HepG2 (cell line): ENCODE results near the gene H1-8. TPM values are rescaled to one million over a fixed set of nuclear protein-coding genes. Genes with fewer than 3 reads are reported as not detected.

Source experiments
- AGO1 ChIP-seq: fragments of 200-400 bp; formaldehyde crosslinking; IDR thresholded peaks from 2 replicates; pipeline ENCODE4 v1.6.1; 2017; ENCODE audit warnings: mild to moderate bottlenecking, low read depth, low read length, moderate library complexity; ENCODE audit not compliant: poor library complexity, severe bottlenecking
- AKAP8 ChIP-seq: sonication (generic); formaldehyde crosslinking; IDR thresholded peaks from 2 replicates; pipeline ENCODE4 v1.5.1; 2020; ENCODE audit warnings: mild to moderate bottlenecking, missing genetic modification reagents
- HIVEP1 ChIP-seq: sonication (generic); formaldehyde crosslinking; IDR thresholded peaks from 2 replicates; pipeline ENCODE4 v1.4.0; 2020; ENCODE audit warnings: mild to moderate bottlenecking, missing genetic modification reagents
- KDM1A ChIP-seq: IDR thresholded peaks from 2 replicates; pipeline ENCODE4 v1.6.1; 2016; ENCODE audit warnings: missing compliant biosample characterization
- MED13 ChIP-seq: sonication (generic); formaldehyde crosslinking; IDR thresholded peaks from 2 replicates; pipeline ENCODE4 v1.5.0; 2020; ENCODE audit warnings: missing genetic modification reagents
- MYC ChIP-seq: sonication (generic); formaldehyde crosslinking; IDR thresholded peaks from 2 replicates; pipeline ENCODE4 v1.9.0; 2021; ENCODE audit warnings: missing genetic modification reagents, borderline replicate concordance
- NFIC ChIP-seq: IDR thresholded peaks from 2 replicates; pipeline ENCODE4 v1.6.1; 2012; ENCODE audit warnings: mild to moderate bottlenecking, low read length, inconsistent platforms
- NKX3-1 ChIP-seq: sonication (generic); formaldehyde crosslinking; IDR thresholded peaks from 2 replicates; pipeline ENCODE4 v1.5.0; 2020; ENCODE audit warnings: missing genetic modification reagents
- RBM39 ChIP-seq: fragments of 200-400 bp; formaldehyde crosslinking; IDR thresholded peaks from one replicate; pipeline ENCODE4 v1.6.1; 2018; ENCODE audit warnings: antibody characterized with exemption, mild to moderate bottlenecking, low read depth, low read length; ENCODE audit not compliant: poor library complexity, severe bottlenecking
- SMAD1 ChIP-seq: sonication (generic); formaldehyde crosslinking; IDR thresholded peaks from 2 replicates; pipeline ENCODE4 v1.4.0; 2020; ENCODE audit warnings: missing genetic modification reagents, low read depth, mild to moderate bottlenecking, borderline replicate concordance
- TCF7L2 ChIP-seq: IDR thresholded peaks from 2 replicates; pipeline ENCODE4 v1.6.1; 2011; ENCODE audit warnings: mild to moderate bottlenecking, low read depth, low read length, moderate library complexity
- XBP1 ChIP-seq: sonication (generic); formaldehyde crosslinking; IDR thresholded peaks from 2 replicates; pipeline ENCODE4 v1.5.0; 2020; ENCODE audit warnings: missing genetic modification reagents
- ZEB1 ChIP-seq: IDR thresholded peaks from 2 replicates; pipeline ENCODE4 v1.6.1; 2012; ENCODE audit warnings: mild to moderate bottlenecking, low read depth, inconsistent platforms; ENCODE audit not compliant: insufficient replicate concordance
- ZKSCAN5 ChIP-seq: sonication (generic); formaldehyde crosslinking; IDR thresholded peaks from 2 replicates; pipeline ENCODE4 v1.5.1; 2020; ENCODE audit warnings: mild to moderate bottlenecking, missing genetic modification reagents
- ZNF136 ChIP-seq: sonication (generic); formaldehyde crosslinking; IDR thresholded peaks from 2 replicates; pipeline ENCODE4 v1.8.1; 2022; ENCODE audit warnings: low read depth, mild to moderate bottlenecking, moderate library complexity, missing genetic modification reagents
- ZNF260 ChIP-seq: sonication (generic); formaldehyde crosslinking; IDR thresholded peaks from 2 replicates; pipeline ENCODE4 v1.4.0; 2020; ENCODE audit warnings: missing genetic modification reagents, low read depth, mild to moderate bottlenecking, borderline replicate concordance
- ZNF713 ChIP-seq: sonication (generic); formaldehyde crosslinking; IDR thresholded peaks from 2 replicates; pipeline ENCODE4 v1.4.0; 2020; ENCODE audit warnings: mild to moderate bottlenecking, missing genetic modification reagents
- ZNF772 ChIP-seq: sonication (generic); formaldehyde crosslinking; IDR thresholded peaks from 2 replicates; pipeline ENCODE4 v1.5.0; 2020; ENCODE audit warnings: mild to moderate bottlenecking, missing genetic modification reagents
- ZNF780A ChIP-seq: sonication (generic); formaldehyde crosslinking; IDR thresholded peaks from 2 replicates; pipeline ENCODE4 v1.8.0; 2022; ENCODE audit warnings: mild to moderate bottlenecking, missing genetic modification reagents, moderate library complexity
- ZNF883 ChIP-seq: sonication (generic); formaldehyde crosslinking; IDR thresholded peaks from 2 replicates; pipeline ENCODE4 v1.5.1; 2020; ENCODE audit warnings: mild to moderate bottlenecking, missing genetic modification reagents; ENCODE audit errors: not compliant biosample characterization
- ZSCAN20 ChIP-seq: sonication (generic); formaldehyde crosslinking; IDR thresholded peaks from 2 replicates; pipeline ENCODE4 v1.4.0; 2020; ENCODE audit warnings: missing genetic modification reagents, mild to moderate bottlenecking, borderline replicate concordance
- polyA plus RNA-seq, 8 experiments: library from polyadenylated mRNA; depleted of rRNA in 3 of 8; stranded (reverse) in 7 of 8; unstranded in 1 of 8; fragments of >200 nt; fragmentation: Illumina TruSeq in 4 of 8; extraction: Trizol in 4 of 8; gene quantifications; 2 replicates each; pipeline versions ENCODE4 v1.2.1 to v1.2.3, GENCODE V29; 2011 to 2016; ENCODE audit warnings: low read depth in 4 of 8, missing spikeins in 1 of 8, mixed read lengths in 1 of 8; ENCODE audit not compliant: insufficient read depth in 1 of 8
- total RNA-seq, 5 experiments: library from RNA; depleted of rRNA; stranded (reverse); fragments of >200 nt; fragmentation: Illumina TruSeq; extraction: Trizol; gene quantifications; 2 replicates each; pipeline ENCODE4 v1.2.3, GENCODE V29; 2016; ENCODE audit warnings: low read depth in 1 of 5
- TF ChIP-seq, protein P1 (sequence below): sonication (generic); formaldehyde crosslinking; conservative IDR thresholded peaks from 2 replicates; pipeline ENCODE4 v1.5.0; 2020; ENCODE audit warnings: missing genetic modification reagents
- TF ChIP-seq, protein P2 (sequence below): sonication (generic); formaldehyde crosslinking; IDR thresholded peaks from 2 replicates; pipeline ENCODE4 v1.4.0; 2020; ENCODE audit warnings: mild to moderate bottlenecking, missing genetic modification reagents
- TF ChIP-seq, protein P3 (sequence below): sonication (generic); formaldehyde crosslinking; IDR thresholded peaks from 2 replicates; pipeline ENCODE4 v1.8.1; 2023; ENCODE audit warnings: mild to moderate bottlenecking, missing genetic modification reagents, borderline replicate concordance
- TF ChIP-seq, protein P4 (sequence below), 2 experiments: fragments of 450-650 bp in 1 of 2; sonication (generic) in 1 of 2; formaldehyde crosslinking; IDR thresholded peaks; 2 replicates each; pipeline versions ENCODE4 v1.5.0 to v1.8.0; 2020 to 2022; ENCODE audit warnings: mild to moderate bottlenecking in 1 of 2, missing genetic modification reagents in 1 of 2
- TF ChIP-seq, protein P5 (sequence below): sonication (generic); formaldehyde crosslinking; IDR thresholded peaks from 2 replicates; pipeline ENCODE4 v1.4.0; 2020; ENCODE audit warnings: missing genetic modification reagents, borderline replicate concordance

The H1-8 gene
- total and polyA plus RNA-seq, 2 of the 13 experiments (the other 11 are each of a cell fraction or from before 2014, with no cell fraction given) = 0.08 TPM; not detected in 1

DNA sequence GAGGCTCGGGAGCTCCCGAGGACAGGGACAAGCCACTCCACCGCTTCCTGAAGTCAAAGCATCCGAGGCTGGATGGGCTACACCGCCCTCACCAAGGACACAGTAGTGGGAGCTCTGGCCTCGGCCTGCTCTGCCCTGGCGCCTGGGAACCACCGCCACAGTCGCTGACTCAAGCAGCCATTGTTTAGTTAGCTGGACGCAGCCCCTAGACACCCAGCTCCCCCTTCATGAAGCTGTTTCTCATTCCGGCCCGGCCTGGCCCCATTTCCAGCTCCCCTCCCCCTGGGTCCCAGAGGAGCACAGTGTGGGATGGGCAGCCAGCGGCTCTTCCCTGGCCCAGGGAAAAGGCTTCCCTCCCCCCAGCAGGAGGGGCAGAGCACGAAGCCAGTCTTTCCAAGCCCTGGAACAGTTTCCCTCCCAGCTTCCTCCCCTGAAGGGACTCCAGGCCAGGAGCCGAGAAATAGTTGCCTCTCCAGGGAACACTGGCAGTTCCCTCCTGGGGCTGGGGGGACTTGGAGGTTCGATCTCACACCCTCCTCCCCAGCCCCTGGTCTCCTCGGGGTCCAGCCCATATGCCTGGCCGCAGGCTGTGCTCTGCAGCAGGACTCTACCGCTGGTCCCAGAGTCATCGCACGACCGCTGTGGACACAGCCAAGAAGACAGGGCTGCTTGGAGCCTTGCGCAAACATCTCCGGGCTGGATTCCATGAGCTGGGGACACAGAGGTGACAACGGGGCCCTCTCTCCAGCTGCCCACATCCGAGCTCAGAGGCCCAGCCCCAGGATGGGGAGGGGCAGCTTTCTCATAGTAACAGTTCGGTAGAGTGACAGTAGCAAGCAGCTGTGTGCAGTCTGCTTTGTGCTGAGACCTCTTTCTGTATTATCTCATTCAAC is 53.5 kb downstream of the H1-8 start (continued):
- TF ChIP-seq ZNF713 = no peak
- TF ChIP-seq ZSCAN20 (CRISPR knock-in tag) = 0 out of 2 replicates have a peak, but pooled peaks have one; percentile 10
- TF ChIP-seq NFIC = no peak
- TF ChIP-seq ZNF883 = no peak
- TF ChIP-seq AGO1 = no peak
- TF ChIP-seq, protein P1, sequence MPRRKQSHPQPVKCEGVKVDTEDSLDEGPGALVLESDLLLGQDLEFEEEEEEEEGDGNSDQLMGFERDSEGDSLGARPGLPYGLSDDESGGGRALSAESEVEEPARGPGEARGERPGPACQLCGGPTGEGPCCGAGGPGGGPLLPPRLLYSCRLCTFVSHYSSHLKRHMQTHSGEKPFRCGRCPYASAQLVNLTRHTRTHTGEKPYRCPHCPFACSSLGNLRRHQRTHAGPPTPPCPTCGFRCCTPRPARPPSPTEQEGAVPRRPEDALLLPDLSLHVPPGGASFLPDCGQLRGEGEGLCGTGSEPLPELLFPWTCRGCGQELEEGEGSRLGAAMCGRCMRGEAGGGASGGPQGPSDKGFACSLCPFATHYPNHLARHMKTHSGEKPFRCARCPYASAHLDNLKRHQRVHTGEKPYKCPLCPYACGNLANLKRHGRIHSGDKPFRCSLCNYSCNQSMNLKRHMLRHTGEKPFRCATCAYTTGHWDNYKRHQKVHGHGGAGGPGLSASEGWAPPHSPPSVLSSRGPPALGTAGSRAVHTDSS = no peak
- no peak for TF ChIP-seq ZNF772 (CRISPR knock-in tag)
- TF ChIP-seq, protein P2, sequence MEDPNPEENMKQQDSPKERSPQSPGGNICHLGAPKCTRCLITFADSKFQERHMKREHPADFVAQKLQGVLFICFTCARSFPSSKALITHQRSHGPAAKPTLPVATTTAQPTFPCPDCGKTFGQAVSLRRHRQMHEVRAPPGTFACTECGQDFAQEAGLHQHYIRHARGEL = no peak
- peak; percentile 58; the same call in 1 of the 2 replicates for TF ChIP-seq KDM1A (CRISPR knock-in tag)
- TF ChIP-seq ZKSCAN5 (CRISPR knock-in tag) = no peak
- TF ChIP-seq HIVEP1 = no peak
- TF ChIP-seq, protein P3, sequence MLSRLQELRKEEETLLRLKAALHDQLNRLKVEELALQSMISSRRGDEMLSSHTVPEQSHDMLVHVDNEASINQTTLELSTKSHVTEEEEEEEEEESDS (CRISPR knock-in tag) = 0 out of 2 replicates have a peak, but pooled peaks have one; percentile 33
- TF ChIP-seq TCF7L2 = no peak
- TF ChIP-seq ZNF136 (CRISPR knock-in tag) = no peak
- TF ChIP-seq, protein P4, sequence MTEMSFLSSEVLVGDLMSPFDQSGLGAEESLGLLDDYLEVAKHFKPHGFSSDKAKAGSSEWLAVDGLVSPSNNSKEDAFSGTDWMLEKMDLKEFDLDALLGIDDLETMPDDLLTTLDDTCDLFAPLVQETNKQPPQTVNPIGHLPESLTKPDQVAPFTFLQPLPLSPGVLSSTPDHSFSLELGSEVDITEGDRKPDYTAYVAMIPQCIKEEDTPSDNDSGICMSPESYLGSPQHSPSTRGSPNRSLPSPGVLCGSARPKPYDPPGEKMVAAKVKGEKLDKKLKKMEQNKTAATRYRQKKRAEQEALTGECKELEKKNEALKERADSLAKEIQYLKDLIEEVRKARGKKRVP (CRISPR knock-in tag; IDR thresholded peaks at IDR 0.05) = no peak; a peak in 1 of 4 replicates
- TF ChIP-seq ZNF780A (CRISPR knock-in tag) = no peak
- TF ChIP-seq, protein P5, sequence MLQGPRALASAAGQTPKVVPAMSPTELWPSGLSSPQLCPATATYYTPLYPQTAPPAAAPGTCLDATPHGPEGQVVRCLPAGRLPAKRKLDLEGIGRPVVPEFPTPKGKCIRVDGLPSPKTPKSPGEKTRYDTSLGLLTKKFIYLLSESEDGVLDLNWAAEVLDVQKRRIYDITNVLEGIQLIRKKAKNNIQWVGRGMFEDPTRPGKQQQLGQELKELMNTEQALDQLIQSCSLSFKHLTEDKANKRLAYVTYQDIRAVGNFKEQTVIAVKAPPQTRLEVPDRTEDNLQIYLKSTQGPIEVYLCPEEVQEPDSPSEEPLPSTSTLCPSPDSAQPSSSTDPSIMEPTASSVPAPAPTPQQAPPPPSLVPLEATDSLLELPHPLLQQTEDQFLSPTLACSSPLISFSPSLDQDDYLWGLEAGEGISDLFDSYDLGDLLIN (CRISPR knock-in tag) = no peak
- peak; percentile 72 for TF ChIP-seq ZEB1
- peak; percentile 54; the same call in 1 of the 2 replicates for TF ChIP-seq MYC (CRISPR knock-in tag)
- TF ChIP-seq XBP1 (CRISPR knock-in tag) = no peak
- peak; percentile 19 for TF ChIP-seq RBM39
- TF ChIP-seq NKX3-1 (CRISPR knock-in tag) = no peak
- 0 out of 2 replicates have a peak, but pooled peaks have one; percentile 36 for TF ChIP-seq MED13 (CRISPR knock-in tag)
- TF ChIP-seq SMAD1 = no peak
- TF ChIP-seq ZNF260 (CRISPR knock-in tag) = no peak
- 0 out of 2 replicates have a peak, but pooled peaks have one; percentile 1 for TF ChIP-seq AKAP8 (CRISPR knock-in tag)
